Measurements from ENCODE around the gene IDH3G. TPM values are rescaled to one million over a fixed set of nuclear protein-coding genes. Genes with fewer than 3 reads are reported as not detected.

Gene IDH3G
- total RNA-seq, 2 donors from 2014 or later: 62.5 to 74.1 TPM

DNA sequence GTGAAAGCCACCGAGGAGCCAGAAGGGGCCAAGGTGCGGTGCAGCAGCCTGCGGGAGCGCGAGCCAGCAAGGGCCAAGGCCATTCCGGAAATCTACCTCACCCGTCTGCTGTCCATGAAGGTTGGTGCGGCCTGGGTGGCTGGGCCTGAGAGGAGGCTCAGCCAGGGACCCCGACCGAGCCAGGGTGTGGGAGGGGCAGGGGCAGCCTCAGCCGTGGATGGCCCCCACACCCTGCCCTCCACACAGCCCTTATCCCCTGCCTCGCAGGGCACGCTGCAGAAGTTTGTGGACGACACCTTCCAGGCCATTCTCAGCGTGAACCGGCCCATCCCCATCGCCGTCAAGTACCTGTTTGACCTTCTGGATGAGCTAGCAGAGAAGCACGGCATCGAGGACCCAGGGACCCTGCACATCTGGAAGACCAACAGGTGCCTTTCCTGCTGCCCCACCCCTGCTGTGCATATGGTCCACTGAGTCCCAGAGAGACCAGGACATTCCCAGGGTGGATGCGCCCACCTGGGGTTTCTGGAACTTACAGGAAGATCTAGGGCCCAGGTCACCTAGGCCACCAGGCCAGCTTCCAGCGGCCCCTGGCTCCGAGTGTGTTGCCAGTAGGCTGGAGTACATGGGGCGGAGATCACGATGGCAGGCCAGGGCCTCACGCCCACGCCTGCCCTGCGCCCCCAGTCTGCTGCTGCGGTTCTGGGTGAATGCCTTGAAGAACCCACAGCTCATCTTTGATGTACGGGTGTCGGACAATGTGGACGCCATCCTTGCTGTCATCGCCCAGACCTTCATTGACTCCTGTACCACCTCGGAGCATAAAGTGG lies 16.7 kb downstream of the IDH3G start:
- Mint-ChIP-seq H3K27me3 (peaks cover 0 to 8% of the 10 kb centered on the region in 2 donors), H3K27ac (no peak overlapping the region), H3K4me1 (ENCODE audit: low read depth in 2 of 2) (peaks cover 0 to 10% of the 10 kb centered on the region in 2 donors), H3K4me3 (no peak overlapping the region), H3K9me3 (no peaks in the 10 kb centered on the region), H3K36me3 (no peaks in the 10 kb centered on the region)
- peak; percentile 56 for DNase-seq (ENCODE audit: low spot score)
- no peak for ATAC-seq

DNA sequence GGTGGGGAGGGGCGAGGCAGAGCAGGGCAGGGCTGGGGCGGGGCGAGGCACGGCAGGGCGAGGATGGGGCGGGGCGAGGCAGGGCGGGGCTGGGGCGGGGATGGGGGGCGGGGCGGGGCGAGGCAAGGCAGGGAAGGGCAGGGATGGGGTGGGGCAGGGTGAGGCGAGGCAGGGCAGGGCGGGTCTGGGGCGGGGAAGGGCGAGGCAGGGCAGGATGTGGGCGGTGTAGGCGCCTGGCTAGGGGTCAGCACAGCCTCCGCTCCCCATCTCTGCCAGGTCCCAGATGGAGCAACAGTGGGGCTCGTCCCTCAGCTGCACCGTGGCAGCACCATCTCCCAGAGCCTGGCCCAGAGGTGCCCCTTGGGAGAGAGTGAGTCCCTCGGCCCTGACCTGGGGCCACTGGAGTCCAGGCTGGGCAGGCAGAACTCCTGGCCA lies 17.5 kb downstream of the IDH3G start:
- ATAC-seq: no peak
- no peak for DNase-seq (ENCODE audit: low spot score)
- H3K4me1 Mint-ChIP-seq (ENCODE audit: low read depth in 2 of 2): peaks cover 0 to 10% of the 10 kb centered on the region in 2 donors
- no peak overlapping the region for H3K27ac Mint-ChIP-seq
- H3K27me3 Mint-ChIP-seq: peaks cover 0 to 8% of the 10 kb centered on the region in 2 donors
- H3K9me3 Mint-ChIP-seq: no peaks in the 10 kb centered on the region
- H3K36me3 Mint-ChIP-seq: no peaks in the 10 kb centered on the region
- no peak overlapping the region for H3K4me3 Mint-ChIP-seq

DNA sequence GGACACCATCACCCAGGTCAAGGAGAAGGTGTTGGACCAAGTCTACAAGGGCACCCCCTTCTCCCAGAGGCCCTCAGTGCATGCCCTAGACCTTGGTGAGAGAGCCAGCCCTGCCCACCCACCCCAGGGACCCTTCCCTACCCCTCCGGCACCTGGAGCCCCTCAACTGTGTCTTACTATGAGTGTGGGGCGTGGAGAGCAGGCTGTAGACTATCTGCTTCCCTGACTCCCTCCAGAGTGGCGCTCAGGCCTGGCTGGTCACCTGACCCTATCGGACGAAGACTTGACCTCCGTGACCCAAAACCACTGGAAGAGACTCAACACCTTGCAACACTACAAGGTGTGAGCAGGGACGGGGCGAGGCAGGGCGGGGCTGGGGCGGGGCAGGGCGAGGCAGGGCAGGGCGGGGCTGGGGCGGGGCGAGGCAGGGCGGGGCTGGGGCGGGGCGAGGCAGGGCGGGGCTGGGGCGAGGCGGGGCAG lies 18.0 kb downstream of the IDH3G start:
- peak; percentile 54 for DNase-seq (ENCODE audit: low spot score)
- H3K4me3 Mint-ChIP-seq: no peak overlapping the region
- no peak for ATAC-seq
- H3K27me3 Mint-ChIP-seq: peaks cover 0 to 8% of the 10 kb centered on the region in 2 donors
- H3K9me3 Mint-ChIP-seq: no peaks in the 10 kb centered on the region
- no peak overlapping the region for H3K27ac Mint-ChIP-seq
- H3K4me1 Mint-ChIP-seq (ENCODE audit: low read depth in 2 of 2): peaks cover 0 to 7% of the 10 kb centered on the region in 2 donors
- H3K36me3 Mint-ChIP-seq: no peaks in the 10 kb centered on the region

DNA sequence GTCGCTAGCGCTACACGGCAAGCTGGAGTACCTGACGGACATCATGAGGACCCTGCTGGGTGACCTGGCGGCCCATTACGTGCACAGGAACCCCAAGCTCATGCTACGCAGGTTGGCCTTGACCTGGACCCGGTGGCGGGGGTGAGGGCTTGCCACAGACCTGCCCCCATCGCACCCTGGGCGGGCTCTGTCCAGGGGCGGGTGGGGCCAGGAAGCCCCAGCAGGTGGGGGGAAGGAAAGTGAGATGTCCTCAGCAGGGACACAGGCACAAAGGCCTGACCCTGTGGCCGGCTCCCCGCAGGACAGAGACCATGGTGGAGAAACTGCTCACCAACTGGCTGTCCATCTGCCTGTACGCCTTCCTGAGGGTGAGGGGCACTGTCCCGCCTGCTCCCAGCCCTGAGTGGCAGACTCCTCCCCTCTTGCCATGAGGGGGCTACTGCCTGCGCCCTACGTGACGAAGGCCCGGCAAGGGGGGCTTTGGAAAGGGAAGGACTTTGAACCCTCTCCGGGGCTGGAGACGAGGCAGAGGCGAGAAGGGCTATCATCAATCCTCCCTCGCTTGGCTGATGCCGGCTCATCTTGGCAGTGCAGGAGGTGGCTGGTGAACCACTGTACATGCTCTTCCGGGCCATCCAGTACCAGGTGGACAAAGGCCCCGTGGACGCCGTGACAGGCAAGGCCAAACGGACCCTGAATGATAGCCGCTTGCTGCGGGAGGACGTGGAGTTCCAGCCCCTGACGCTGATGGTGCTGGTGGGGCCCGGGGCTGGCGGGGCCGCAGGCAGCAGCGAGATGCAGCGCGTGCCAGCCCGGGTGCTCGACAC lies 18.7 kb downstream of the IDH3G start:
- Mint-ChIP-seq H3K4me1 (ENCODE audit: low read depth in 2 of 2) (peaks cover 0 to 7% of the 10 kb centered on the region in 2 donors), H3K9me3 (no peaks in the 10 kb centered on the region), H3K36me3 (no peaks in the 10 kb centered on the region), H3K27me3 (peaks cover 0 to 8% of the 10 kb centered on the region in 2 donors), H3K27ac (no peak overlapping the region), H3K4me3 (no peak overlapping the region)
- peak; percentile 49 for DNase-seq (ENCODE audit: low spot score)
- ATAC-seq: no peak

DNA sequence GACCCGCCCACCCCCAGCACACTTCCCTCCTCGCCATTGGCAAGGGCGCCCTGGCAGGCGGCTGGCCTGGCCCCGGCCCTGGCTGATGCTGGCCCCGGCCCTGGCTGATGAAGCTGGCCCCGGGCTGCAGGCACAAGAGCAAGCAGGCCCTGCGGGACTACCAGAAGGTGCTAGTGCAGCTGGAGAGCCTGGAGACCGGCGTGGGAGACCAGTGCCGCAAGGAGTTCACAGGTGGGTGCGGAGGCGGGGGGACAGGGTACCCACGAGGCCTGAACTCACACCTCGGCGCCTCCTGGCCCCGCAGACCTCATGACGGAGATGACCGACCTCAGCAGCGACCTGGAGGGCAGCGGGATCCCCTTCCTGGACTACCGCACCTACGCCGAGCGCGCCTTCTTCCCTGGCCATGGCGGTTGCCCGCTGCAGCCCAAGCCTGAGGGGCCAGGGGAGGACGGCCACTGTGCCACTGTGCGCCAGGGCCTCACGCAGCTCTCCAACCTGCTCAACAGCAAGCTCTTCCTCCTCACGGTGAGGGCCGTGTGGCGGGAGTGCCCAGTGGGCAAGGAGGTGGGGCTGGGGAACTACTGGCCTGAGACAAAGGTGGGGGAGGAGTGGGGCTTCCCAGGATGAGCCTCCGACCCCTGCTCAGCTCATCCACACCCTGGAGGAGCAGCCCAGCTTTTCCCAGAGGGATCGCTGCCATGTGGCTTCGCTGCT lies 19.4 kb downstream of the IDH3G start:
- Mint-ChIP-seq H3K4me3 (no peak overlapping the region), H3K36me3 (no peaks in the 10 kb centered on the region), H3K9me3 (no peaks in the 10 kb centered on the region), H3K27ac (no peak overlapping the region), H3K4me1 (ENCODE audit: low read depth in 2 of 2) (peaks cover 0 to under 1% of the 10 kb centered on the region in 2 donors), H3K27me3 (peaks cover 0 to 2% of the 10 kb centered on the region in 2 donors)
- no peak for ATAC-seq
- DNase-seq (ENCODE audit: low spot score): peak; percentile 58

DNA sequence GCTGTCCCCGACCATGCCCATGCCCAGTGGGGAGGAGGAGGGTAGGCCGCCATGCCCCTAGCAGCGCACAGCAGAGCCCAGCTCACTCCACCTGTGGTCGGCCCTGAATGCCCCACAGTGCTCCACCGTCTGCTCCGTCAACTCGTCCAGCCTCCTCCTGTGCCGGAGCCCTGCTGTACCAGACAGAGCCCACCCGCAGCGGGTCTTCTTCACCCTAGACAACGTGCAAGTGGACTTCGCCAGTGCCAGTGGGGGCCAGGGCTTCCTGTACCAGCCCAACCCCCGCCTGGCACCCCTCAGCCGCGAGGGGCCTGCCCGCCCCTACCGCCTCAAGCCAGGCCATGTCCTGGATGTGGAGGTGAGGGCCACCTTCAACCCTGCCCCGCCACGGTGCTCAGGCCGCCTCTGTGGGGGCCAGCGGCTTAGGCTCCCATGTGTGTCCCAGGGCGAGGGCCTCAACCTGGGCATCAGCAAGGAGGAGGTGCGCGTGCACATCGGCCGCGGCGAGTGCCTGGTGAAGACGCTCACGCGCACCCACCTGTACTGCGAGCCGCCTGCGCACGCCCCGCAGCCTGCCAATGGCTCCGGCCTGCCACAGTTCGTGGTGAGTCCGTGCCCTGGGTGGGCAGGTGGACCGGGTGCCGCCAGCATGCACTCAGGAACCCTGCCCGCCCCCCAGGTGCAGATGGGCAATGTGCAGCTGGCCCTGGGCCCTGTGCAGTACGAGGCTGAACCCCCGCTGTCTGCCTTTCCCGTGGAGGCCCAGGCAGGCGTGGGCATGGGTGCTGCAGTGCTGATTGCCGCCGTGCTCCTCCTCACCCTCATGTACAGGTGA lies 20.2 kb downstream of the IDH3G start:
- Mint-ChIP-seq H3K4me3 (no peak overlapping the region), H3K9me3 (no peaks in the 10 kb centered on the region), H3K27me3 (no peaks in the 10 kb centered on the region), H3K36me3 (no peaks in the 10 kb centered on the region), H3K27ac (no peak overlapping the region), H3K4me1 (ENCODE audit: low read depth in 2 of 2) (no peaks in the 10 kb centered on the region)
- peak; percentile 60 for DNase-seq (ENCODE audit: low spot score)
- ATAC-seq: no peak

DNA sequence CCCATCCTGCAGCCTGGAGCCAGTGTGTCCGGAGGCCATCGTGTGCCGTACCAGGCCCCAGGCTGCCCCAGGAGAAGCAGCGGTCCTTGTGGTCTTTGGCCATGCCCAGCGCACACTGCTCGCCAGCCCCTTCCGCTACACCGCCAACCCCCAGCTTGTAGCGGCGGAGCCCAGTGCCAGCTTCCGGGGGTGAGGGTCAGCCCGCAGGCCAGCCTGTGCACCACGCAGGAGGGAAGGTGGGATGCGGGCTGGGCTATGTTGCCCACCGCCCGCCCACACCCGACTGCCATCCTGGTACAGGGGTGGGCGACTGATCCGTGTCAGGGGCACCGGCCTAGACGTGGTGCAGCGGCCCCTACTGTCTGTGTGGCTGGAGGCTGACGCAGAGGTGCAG lies 21.0 kb downstream of the IDH3G start:
- Mint-ChIP-seq H3K4me3 (no peak overlapping the region), H3K36me3 (no peaks in the 10 kb centered on the region), H3K27ac (no peak overlapping the region), H3K27me3 (no peaks in the 10 kb centered on the region), H3K4me1 (ENCODE audit: low read depth in 2 of 2) (peaks cover 0 to under 1% of the 10 kb centered on the region in 2 donors), H3K9me3 (no peaks in the 10 kb centered on the region)
- no peak for ATAC-seq
- peak; percentile 51 for DNase-seq (ENCODE audit: low spot score)

DNA sequence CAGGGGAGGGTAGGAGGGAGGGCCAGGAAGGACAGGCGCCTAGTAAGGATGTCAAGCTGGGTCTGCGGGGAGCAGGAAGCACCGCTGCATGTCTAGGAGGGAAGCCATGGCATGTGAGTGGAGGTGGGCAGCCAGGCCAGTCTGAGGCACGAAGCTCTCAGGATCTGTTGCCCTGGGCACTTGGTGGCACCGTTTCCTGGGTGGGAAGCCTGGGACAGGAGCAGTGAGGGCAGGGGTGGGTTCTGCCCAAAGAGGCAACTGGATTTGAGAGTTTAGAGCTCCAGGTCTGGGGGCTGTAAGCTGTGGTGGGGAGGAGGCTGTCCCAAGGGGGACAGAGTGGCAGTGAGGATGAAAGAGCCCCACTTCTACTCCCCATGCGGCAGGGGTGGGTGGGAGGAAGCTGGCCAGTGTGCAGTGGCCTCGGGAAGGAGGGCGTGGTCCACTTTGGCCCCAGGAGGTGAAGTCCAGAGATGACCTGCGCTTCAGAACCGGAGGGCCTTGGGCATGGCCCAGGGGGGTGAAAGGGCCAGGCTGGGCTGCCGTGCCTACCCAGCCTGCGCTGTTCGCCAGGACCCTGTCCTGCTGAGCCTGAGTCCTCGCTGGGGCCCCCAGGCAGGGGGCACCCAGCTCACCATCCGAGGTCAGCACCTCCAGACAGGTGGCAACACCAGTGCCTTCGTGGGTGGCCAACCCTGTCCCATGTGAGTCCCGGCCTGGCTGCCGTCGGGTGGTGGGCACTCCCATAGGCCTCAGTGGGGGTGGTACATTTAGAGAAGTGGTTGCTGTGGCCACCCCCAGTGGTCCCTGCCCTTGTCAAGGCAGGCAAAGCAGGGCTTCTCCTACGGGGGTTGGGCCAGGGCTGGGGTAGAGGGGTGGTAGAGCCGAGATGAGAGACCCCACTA lies 21.6 kb downstream of the IDH3G start:
- no peak for DNase-seq (ENCODE audit: low spot score)
- Mint-ChIP-seq H3K27ac (no peak overlapping the region), H3K9me3 (no peaks in the 10 kb centered on the region), H3K4me3 (no peak overlapping the region), H3K4me1 (ENCODE audit: low read depth in 2 of 2) (peaks cover 0 to 2% of the 10 kb centered on the region in 2 donors), H3K27me3 (no peaks in the 10 kb centered on the region), H3K36me3 (no peaks in the 10 kb centered on the region)
- no peak for ATAC-seq

DNA sequence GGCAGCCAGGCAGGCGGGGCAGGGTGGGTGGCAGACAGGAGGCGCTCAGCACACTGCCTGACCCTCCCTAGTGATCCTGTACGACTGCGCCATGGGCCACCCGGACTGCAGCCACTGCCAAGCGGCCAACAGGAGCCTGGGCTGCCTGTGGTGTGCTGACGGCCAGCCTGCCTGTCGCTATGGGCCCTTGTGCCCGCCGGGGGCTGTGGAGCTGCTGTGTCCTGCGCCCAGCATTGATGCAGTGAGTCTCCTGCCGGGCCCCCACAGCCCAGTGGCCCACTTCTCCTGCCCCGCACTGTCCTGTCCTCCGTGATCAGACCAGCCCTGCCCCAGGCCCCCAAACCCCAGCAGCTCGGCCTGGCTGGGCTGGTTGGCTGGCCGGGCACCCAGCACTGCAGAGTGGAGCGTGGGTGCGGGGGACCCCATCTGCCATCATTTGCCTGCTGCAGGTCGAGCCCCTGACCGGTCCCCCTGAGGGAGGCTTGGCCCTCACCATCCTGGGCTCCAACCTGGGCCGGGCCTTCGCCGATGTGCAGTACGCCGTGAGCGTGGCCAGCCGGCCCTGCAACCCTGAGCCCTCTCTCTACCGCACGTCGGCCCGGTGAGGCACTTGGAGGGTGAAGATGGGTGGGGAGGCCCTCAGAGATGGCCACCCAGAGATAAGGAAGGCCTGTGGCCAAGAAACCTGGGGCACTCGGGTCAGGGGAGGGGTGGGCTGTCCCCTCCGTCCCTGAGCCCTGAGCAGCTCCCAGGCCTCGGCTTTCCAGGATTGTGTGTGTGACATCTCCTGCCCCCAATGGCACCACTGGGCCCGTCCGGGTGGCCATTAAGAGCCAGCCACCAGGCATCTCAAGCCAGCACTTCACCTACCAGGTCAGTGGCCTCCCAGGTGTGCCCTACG lies 22.5 kb downstream of the IDH3G start:
- ATAC-seq (no peak), DNase-seq (ENCODE audit: low spot score) (peak; percentile 60)
- Mint-ChIP-seq H3K4me1 (ENCODE audit: low read depth in 2 of 2) (peaks cover 0 to 2% of the 10 kb centered on the region in 2 donors), H3K36me3 (no peaks in the 10 kb centered on the region), H3K27me3 (peaks cover 0 to under 1% of the 10 kb centered on the region in 2 donors), H3K27ac (no peak overlapping the region), H3K4me3 (no peak overlapping the region), H3K9me3 (no peaks in the 10 kb centered on the region)

DNA sequence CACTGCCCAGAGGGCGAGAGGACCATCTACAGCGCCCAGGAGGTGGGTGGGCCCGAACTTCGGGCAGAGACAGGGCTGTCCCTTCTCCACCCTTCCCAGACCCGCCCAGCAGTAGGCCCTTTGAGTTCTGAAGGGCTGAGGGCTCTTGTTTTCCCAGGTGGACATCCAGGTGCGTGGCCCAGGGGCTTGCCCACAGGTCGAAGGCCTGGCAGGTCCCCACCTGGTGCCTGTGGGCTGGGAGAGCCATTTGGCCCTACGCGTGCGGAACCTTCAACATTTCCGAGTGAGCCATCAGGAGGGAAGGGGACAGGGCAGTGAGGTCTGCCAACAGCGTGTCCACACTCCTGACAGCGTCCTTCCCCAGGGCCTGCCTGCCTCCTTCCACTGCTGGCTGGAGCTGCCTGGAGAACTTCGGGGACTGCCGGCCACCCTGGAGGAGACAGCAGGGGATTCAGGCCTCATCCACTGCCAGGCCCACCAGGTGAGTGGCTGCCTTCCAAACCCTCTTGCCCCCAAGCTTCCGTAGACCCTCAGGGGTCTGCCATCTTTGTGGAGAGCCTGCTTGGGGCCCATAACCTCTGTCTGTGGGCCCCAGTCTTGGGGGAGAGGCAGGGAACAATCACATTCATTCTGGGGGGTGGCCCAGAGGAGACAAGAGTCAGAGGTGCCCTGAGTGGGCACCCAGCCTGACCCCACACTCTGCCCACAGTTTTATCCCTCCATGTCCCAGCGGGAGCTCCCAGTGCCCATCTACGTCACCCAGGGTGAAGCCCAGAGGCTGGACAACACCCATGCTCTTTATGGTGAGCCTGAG lies 23.4 kb downstream of the IDH3G start:
- Mint-ChIP-seq H3K27ac (no peak overlapping the region), H3K9me3 (no peaks in the 10 kb centered on the region), H3K4me3 (no peak overlapping the region), H3K36me3 (no peaks in the 10 kb centered on the region), H3K27me3 (peaks cover 0 to 4% of the 10 kb centered on the region in 2 donors), H3K4me1 (ENCODE audit: low read depth in 2 of 2) (peaks cover 0 to 5% of the 10 kb centered on the region in 2 donors)
- no peak for ATAC-seq
- DNase-seq (ENCODE audit: low spot score): peak; percentile 51

Data from natural killer cell treated with Interleukin-12 subunit alpha and Interleukin-12 subunit beta and Interleukin-15 and Interleukin-18, amount 100 ng/mL, for 72 hours (primary cell).